Measurements from ENCODE around the gene RNF166.

DNA sequence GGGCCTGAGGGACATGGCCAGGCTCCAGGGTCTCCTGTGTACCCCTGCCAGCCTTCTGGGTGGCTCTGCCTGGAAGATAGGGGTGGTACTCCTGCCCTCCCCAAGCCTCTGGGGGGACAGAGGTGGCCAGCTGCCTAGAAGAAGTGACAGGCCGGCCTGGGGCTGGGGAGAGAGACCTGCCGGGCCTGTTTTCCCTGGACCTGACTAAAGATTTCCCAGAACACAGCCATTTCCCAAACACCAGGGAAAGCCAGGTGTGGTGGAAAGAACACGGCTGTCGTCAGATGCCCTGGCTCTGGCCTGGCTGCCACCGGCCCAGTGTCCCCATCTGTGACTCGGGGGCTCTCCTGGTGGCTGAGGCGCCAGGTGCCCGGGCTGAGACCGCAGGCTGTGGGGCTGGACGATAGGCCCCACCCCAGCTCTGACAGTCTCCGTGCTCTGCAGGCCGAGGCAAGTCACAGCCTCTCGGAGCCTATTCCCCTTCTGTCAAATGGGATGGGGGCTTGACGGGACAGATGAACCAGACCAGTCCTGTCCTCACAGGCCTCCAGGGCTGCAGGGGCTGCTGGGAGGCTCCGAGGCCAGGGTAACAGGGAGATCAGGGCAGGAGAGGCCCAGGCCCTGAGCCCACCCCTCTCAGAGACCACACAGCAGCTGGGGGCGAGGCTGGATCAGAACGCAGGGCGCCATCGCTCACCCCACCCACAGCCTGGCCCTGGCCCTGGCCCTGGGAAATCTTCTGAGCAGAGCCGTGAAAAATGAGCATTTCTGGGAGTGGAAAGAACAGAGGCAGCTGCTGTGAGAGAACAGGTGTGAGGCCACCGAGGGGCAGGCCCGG, 33.1 kb upstream of the RNF166 start:
- TF ChIP-seq POLR2A (IDR thresholded peaks at IDR 0.05) = no peak
- TF ChIP-seq, protein P1, sequence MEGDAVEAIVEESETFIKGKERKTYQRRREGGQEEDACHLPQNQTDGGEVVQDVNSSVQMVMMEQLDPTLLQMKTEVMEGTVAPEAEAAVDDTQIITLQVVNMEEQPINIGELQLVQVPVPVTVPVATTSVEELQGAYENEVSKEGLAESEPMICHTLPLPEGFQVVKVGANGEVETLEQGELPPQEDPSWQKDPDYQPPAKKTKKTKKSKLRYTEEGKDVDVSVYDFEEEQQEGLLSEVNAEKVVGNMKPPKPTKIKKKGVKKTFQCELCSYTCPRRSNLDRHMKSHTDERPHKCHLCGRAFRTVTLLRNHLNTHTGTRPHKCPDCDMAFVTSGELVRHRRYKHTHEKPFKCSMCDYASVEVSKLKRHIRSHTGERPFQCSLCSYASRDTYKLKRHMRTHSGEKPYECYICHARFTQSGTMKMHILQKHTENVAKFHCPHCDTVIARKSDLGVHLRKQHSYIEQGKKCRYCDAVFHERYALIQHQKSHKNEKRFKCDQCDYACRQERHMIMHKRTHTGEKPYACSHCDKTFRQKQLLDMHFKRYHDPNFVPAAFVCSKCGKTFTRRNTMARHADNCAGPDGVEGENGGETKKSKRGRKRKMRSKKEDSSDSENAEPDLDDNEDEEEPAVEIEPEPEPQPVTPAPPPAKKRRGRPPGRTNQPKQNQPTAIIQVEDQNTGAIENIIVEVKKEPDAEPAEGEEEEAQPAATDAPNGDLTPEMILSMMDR (IDR thresholded peaks at IDR 0.05 in 4 of 5, conservative IDR thresholded peaks at IDR 0.05 in 1 of 5) = no peak
